HG02759 (cell line): ENCODE measurements around the gene GOLIM4.
"Not testable (repeated sequence)": the region's sequence is repeated elsewhere in the genome, so short reads cannot be mapped to it uniquely, and the experiment has no call there.

Experiments
- ATAC-seq: cut with Tn5 transposase; IDR thresholded peaks from one replicate; pipeline ENCODE4 v1.9.1; 2021; ENCODE audit warnings: mild to moderate bottlenecking, moderate library complexity; ENCODE audit not compliant: unreplicated experiment

The GOLIM4 gene

GRCh38 chr3:168080499-168081170 is 15.1 kb downstream of the GOLIM4 start:
- no peak for ATAC-seq

DNA sequence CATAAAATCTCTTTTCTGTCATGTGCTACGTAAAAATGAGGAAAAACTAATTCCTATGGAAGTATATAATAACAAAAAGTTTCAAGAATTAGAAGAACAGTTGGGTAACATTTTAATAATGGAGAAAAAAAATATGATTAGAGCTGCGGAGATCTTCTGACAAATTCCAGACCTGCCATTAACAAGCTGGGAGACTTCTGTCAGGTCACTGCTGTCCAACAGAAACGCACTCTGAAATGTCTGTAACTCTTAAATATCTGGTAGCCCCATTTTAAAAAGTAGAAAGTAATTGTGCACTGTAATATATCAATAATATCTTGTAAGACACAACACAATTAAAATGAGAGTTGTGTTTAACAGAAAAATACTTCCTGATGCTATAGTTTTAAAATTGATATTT is 15.7 kb downstream of the GOLIM4 start:
- ATAC-seq, result no peak

DNA sequence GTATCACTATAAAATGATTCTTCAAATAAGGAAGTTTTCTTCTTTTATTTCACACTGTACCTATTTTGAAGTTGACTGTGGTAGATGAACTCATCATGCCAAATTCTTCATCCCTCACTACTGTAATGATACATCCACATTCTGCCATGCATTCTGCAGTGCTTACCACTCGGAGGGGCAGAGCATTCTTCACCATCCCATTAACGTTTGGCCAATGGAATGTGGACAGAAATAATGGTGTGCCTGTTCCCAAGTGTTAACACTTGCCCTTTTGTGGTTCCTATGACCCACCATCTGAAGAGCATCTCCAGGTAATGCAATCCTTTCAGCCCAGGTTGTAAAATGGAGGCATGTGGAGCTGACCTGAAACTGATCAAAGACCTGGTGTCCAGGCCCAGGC is 18.6 kb downstream of the GOLIM4 start:
- no peak for ATAC-seq

- no peak for ATAC-seq
Observed at GRCh38 chr3:168073842-168074605, 21.7 kb downstream of the GOLIM4 start.

DNA sequence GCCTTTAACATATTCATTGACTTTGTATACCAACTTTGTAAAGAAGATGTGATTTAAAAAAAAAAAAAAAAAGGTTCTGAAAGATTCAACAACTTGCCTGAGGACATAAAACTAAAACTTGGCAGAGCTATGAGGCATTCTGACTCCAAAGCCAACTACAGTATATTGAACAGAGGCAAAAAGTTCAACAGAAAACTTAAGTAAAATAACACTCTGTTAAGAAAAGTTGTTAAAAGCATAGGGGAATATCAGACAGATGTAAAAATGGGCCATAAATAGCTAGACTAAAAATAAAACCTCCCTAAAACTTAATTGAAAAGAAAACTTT is 23.4 kb downstream of the GOLIM4 start:
- ATAC-seq, result no peak

DNA sequence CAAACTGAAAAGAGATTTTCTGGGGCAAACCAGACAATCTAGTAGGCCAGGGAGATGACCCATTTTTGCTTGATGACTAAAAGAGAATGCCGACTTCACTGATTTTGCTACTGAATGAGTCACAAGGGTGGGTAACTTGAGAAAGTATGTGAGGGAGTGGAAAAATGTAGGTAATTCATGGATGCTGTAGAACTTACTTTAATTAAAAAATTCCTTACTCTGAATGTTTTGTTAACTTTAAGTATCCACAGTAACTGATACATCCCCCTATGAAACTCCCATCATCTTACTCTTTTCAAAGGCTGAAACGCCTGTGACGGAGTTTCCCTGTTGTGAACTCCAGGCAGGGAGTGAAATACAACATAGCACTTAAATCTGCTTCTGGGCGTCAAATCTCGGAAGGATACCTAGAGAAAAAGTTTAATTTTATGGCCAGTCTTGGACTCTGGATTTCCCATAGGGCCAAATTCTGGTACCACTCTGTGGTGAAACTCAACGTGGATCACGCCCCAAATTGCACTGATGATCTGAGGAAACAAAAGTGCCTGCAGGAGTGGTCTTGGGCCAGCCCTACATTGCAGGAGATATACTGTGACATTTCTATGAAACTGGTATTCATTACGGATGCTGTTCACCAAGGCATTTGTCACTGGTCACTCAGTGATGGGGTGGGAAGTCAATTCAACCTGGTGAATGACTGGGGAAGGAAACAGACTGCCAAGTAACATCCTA is 24.0 kb downstream of the GOLIM4 start:
- ATAC-seq, result no peak

- ATAC-seq, result no peak
Observed at GRCh38 chr3:168070919-168071318, 24.8 kb downstream of the GOLIM4 start.

GRCh38 chr3:168068346-168068745 is 27.4 kb downstream of the GOLIM4 start:
- no peak for ATAC-seq

GRCh38 chr3:168066882-168067281 is 28.8 kb downstream of the GOLIM4 start:
- ATAC-seq, result no peak

DNA sequence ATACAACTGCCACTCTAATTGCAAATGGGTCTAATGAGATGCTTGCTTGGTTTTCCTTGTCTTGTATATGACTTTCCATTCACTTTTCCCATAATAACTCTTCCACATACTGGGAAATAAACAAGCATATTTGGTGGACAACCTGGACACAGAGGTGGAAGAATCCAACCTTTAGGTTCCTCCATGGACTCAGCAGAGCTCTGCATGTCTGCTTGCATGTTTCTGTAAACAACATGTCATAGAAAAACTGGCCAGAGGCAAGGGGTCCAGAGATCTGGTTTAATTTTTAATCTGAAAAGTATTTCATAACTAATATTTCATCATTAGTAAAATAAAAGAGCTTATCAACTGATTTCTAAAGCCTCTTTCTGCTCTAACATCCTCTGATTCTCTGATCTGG is 30.2 kb downstream of the GOLIM4 start:
- ATAC-seq, result no peak

GRCh38 chr3:168063122-168063521 is 32.6 kb downstream of the GOLIM4 start:
- ATAC-seq, result no peak

GRCh38 chr3:168062679-168063078 is 33.0 kb downstream of the GOLIM4 start:
- ATAC-seq, result no peak

- peak; percentile 90 for ATAC-seq
Observed at GRCh38 chr3:168061332-168061996, 34.3 kb downstream of the GOLIM4 start.

- ATAC-seq, result no peak
Observed at GRCh38 chr3:168060317-168060716, 35.4 kb downstream of the GOLIM4 start.

DNA sequence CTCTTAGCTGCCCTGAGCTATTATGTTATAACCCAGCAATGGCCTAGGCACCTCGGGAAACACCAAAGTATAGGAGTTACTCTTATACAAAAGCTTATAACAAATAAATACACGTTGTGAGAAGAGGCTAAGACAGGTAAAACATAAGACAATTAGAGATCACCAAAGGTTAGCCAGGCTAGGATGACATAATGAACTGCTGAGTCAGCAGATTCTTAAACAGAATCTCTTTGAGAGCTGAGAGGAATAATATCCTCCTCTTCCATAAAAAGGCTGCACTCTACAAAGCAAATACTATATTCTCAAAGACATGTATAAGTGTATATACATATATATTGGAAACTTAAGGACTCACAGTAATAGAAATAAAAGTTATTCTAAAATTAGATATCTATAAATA is 37.2 kb downstream of the GOLIM4 start:
- ATAC-seq, result no peak

- not testable (repeated sequence) for ATAC-seq
Observed at GRCh38 chr3:168056398-168057230, 39.1 kb downstream of the GOLIM4 start.

DNA sequence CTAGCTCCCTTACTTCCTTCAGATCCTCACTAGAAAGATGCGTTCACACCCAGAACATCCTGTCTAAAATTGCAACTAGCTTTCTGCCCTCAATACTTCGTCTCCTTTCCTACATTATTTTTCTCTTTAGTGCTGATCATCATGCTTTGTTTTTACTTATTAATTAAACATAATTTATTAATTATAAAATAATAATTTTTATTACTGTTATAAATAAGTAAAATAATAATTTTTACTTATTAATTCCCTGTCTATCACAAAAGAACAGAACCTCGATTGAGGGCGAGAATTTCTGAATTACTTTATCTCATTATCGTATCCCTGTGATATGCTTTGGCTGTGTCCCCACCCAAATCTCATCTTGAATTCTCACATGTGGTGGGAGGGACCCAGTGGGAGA is 41.3 kb downstream of the GOLIM4 start:
- no peak for ATAC-seq

GRCh38 chr3:168053115-168053514 is 42.6 kb downstream of the GOLIM4 start:
- ATAC-seq, result no peak

GRCh38 chr3:168052515-168052914 is 43.2 kb downstream of the GOLIM4 start:
- no peak for ATAC-seq
